Left lung (tissue), 10 donors: ENCODE results near the gene CDK5RAP2. TPM values are rescaled to one million over a fixed set of nuclear protein-coding genes. Genes with fewer than 3 reads are reported as not detected.

ENCODE experiments used
- ATAC-seq: fragments of 200-7000 bp; cut with Tn5 transposase; one replicate; pipeline ENCODE4 v1.9.1; 2020; ENCODE audit warnings: moderate library complexity
- DNase-seq, 4 donors: peaks; one replicate each; pipeline ENCODE4 v3.0.0-alpha.2; 2013 to 2020
- H3K27ac ChIP-seq, 2 donors: fragments of 200-600 bp; sonication (generic) in 1 of 2; one replicate each; pipeline versions ENCODE4 v1.5.0 to v1.8.0; 2020 to 2021
- H3K27me3 ChIP-seq, 2 donors: fragments of 200-600 bp; sonication (generic) in 1 of 2; one replicate each; pipeline versions ENCODE4 v1.5.0 to v1.8.0; 2020 to 2021
- H3K36me3 ChIP-seq, 2 donors: fragments of 200-600 bp; sonication (generic) in 1 of 2; one replicate each; pipeline versions ENCODE4 v1.5.0 to v1.8.0; 2020 to 2021
- H3K4me1 ChIP-seq, 2 donors: fragments of 200-600 bp; one replicate each; pipeline ENCODE4 v1.8.0; 2021
- H3K4me3 ChIP-seq, 2 donors: fragments of 200-600 bp; sonication (generic) in 1 of 2; one replicate each; pipeline versions ENCODE4 v1.5.0 to v1.8.0; 2020 to 2021; ENCODE audit warnings: mild to moderate bottlenecking in 1 of 2
- H3K9me3 ChIP-seq, 2 donors: fragments of 200-600 bp; sonication (generic) in 1 of 2; one replicate each; pipeline versions ENCODE4 v1.5.0 to v1.8.0; 2020 to 2021
- intact Hi-C, 2 donors: fragments of 100-400 bp; cut with DNase I; formaldehyde crosslinking; loops; one replicate each; pipeline versions ENCODE4 v1.11.2 to v1.14.2; 2022
- polyA plus RNA-seq, 6 donors: library from polyadenylated mRNA; unstranded; fragments of 120-200 nt; gene quantifications; one replicate each; pipeline ENCODE4 v1.2.1, GENCODE V29; 2013; ENCODE audit not compliant: insufficient read length in 6 of 6
- total RNA-seq, 2 donors: library from RNA; stranded (reverse); fragmentation: NEBNext Ultra II Directional; extraction: Animal tissue kit (Norgen Biotek cat#: 25700); gene quantifications; one replicate each; pipeline ENCODE4 v1.2.1, GENCODE V29; 2021
- TF ChIP-seq, protein P1 (sequence below), 2 donors: fragments of 200-600 bp; sonication (generic) in 1 of 2; IDR thresholded peaks; one replicate each; pipeline versions ENCODE4 v1.5.0 to v1.8.0; 2021; ENCODE audit warnings: antibody characterized with exemption in 2 of 2
- donor health status: DM: no; HTN: yes; CAD: no.
- donor health status: DM: no; HTN: no; CAD: no.

The CDK5RAP2 gene
- total and polyA plus RNA-seq, 8 donors: 40.5 to 75.7 (median 62.6) TPM

DNA sequence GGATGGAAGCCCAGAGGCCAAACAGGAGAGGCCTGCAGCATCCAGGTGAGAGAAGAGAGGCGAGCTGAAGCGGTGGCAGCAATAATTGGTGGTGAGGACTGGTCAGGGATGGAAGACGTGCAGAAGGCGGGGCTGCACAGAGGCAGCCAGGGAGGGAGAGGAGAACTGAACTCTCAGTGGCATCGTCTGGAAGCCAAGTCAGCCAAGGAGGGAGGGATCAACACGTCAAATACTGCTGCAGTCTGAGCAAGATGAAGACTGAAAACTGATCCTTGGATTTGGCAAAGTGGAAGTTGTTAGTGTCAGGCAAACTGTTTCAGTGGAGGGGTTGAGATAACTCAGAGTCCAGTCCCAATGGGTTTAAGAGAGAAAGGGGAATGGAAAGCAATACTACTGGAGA, 145.4 kb downstream of the CDK5RAP2 start:
- peaks cover 0 to 15% of the 10 kb centered on the region in 2 donors for H3K36me3 ChIP-seq
- TF ChIP-seq, protein P1, sequence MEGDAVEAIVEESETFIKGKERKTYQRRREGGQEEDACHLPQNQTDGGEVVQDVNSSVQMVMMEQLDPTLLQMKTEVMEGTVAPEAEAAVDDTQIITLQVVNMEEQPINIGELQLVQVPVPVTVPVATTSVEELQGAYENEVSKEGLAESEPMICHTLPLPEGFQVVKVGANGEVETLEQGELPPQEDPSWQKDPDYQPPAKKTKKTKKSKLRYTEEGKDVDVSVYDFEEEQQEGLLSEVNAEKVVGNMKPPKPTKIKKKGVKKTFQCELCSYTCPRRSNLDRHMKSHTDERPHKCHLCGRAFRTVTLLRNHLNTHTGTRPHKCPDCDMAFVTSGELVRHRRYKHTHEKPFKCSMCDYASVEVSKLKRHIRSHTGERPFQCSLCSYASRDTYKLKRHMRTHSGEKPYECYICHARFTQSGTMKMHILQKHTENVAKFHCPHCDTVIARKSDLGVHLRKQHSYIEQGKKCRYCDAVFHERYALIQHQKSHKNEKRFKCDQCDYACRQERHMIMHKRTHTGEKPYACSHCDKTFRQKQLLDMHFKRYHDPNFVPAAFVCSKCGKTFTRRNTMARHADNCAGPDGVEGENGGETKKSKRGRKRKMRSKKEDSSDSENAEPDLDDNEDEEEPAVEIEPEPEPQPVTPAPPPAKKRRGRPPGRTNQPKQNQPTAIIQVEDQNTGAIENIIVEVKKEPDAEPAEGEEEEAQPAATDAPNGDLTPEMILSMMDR (IDR thresholded peaks at IDR 0.05): no peak
- H3K4me3 ChIP-seq: no peak overlapping the region
- ATAC-seq (peak; percentile 58), DNase-seq (peak in 2 of 4 donors; percentile 76 to 90)
- peak overlapping the region; percentile 5 to 58 for H3K27ac ChIP-seq
- peaks cover 10 to 72% of the 10 kb centered on the region in 2 donors for H3K4me1 ChIP-seq
- intact Hi-C loops: no loop called here
- no peaks in the 10 kb centered on the region for H3K27me3 ChIP-seq
- H3K9me3 ChIP-seq: no peaks in the 10 kb centered on the region

DNA sequence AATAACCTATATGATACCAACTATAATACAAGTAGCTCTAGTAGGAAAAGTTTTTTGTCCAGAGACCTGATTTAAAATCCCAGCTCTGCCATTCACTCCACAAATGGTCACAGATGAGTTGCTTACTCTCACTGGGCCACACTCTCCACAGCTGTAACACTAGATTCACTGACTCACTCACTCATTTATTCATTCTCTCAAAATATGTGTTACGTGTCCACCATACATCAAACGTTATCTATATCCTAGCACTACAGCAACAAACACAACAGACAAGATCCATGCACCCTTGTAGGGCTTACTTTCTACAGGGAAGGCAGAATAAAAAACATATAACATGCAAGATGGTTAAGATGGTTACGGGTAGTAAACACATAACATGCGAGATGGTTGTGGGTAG, 146.3 kb downstream of the CDK5RAP2 start:
- no peak for ATAC-seq
- Histone ChIP-seq H3K27me3 (no peaks in the 10 kb centered on the region), H3K4me3 (no peak overlapping the region), H3K9me3 (no peaks in the 10 kb centered on the region), H3K27ac (no peak overlapping the region), H3K4me1 (peaks cover 10 to 66% of the 10 kb centered on the region in 2 donors), H3K36me3 (peaks cover 0 to 9% of the 10 kb centered on the region in 2 donors)
- TF ChIP-seq, protein P1 (IDR thresholded peaks at IDR 0.05): no peak
- intact Hi-C loops: no loop called here
- no peak for DNase-seq

- no peaks in the 10 kb centered on the region for H3K27me3 ChIP-seq
- intact Hi-C loops: no loop called here
- DNase-seq: no peak
- TF ChIP-seq, protein P1 (IDR thresholded peaks at IDR 0.05): no peak
- H3K4me1 ChIP-seq: peaks cover 10 to 56% of the 10 kb centered on the region in 2 donors
- ATAC-seq: peak; percentile 75
- no peak overlapping the region for H3K4me3 ChIP-seq
- H3K9me3 ChIP-seq: no peaks in the 10 kb centered on the region
- H3K36me3 ChIP-seq: peaks cover 0 to 9% of the 10 kb centered on the region in 2 donors
- H3K27ac ChIP-seq: peak overlapping the region in 1 of 2 donors; percentile 16
These were observed 147.4 kb downstream of the CDK5RAP2 start for GRCh38 chr9:120432600-120432999.

DNA sequence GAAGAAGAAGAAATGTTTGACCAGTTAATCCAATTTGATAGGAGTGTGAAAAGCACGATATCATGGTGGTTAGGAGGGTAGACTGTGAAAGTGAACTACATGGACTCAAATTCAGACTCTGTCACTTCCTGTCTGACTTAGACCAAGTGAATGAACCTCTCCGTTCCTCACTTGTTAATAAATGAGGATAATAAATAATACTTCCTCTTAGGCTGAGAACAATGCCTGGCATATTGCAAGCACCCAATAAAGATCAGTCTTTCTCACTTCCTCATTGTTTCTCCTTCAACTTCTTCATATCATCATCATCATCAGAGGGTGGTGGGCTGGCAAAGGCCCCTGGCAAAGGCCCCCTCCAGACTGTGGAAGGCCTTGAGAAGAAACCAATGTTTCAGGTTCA, 148.7 kb downstream of the CDK5RAP2 start:
- TF ChIP-seq, protein P1 (IDR thresholded peaks at IDR 0.05): no peak
- Histone ChIP-seq H3K27ac (peak overlapping the region in 1 of 2 donors; percentile 16), H3K9me3 (no peaks in the 10 kb centered on the region), H3K4me3 (no peak overlapping the region), H3K4me1 (peaks cover under 1 to 42% of the 10 kb centered on the region in 2 donors), H3K27me3 (no peaks in the 10 kb centered on the region), H3K36me3 (peaks cover 0 to 7% of the 10 kb centered on the region in 2 donors)
- ATAC-seq: peak; percentile 29
- intact Hi-C loops: no loop called here
- DNase-seq: no peak

DNA sequence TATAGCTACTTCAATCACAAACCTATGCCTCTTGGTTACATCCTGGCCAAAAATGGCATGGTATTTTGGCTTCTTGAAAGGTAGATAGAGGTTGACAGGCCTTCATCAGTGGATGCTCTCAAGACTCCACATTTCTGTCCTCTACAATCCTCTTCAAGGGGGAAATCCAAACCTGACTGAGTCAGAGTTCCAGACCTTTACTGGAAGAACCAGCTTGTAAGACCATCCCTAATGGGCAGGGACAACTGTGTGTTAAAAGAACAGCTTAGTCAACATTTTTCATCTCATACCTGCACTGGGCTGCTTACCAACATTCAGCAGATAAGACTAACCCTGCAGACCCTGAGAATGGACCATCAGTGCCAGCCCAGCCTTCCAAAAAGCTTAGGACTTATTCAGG, 155.7 kb downstream of the CDK5RAP2 start:
- Histone ChIP-seq H3K27me3 (no peaks in the 10 kb centered on the region), H3K9me3 (no peaks in the 10 kb centered on the region), H3K4me1 (no peaks in the 10 kb centered on the region), H3K27ac (no peak overlapping the region), H3K4me3 (no peak overlapping the region), H3K36me3 (peaks cover 0 to 17% of the 10 kb centered on the region in 2 donors)
- no peak for DNase-seq
- intact Hi-C loops: no loop called here
- TF ChIP-seq, protein P1 (IDR thresholded peaks at IDR 0.05): no peak
- ATAC-seq: no peak
